Measurements from ENCODE around the gene STOX2. TPM values are rescaled to one million over a fixed set of nuclear protein-coding genes. Genes with fewer than 3 reads are reported as not detected.

The STOX2 gene
- total and polyA plus RNA-seq, 2 of the 8 experiments (the other 6 are each of a cell fraction or from before 2014, with no cell fraction given): 5.5 to 20.0 TPM

DNA sequence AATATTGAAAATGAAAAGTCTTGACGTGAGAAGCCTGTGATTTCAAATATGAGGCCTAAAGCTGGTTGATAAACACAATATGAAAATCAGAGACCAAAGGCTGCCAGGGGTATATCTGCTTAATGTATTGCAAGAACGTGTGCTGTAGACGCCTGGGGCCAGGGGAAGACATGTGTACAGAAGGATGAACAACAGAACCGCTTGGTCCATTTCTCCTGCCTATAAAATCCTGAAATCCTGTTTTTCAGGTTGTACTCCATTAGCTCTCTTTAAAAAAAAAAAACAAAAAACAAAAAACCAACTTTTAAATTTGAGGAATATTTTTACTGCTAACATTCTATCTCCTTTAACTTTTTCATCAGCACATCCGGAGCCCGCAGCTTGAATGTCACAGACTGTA lies 109.2 kb downstream of the STOX2 start:
- WGBS, 2 experiments (ENCODE audit: extremely low coverage in 1 of 2, insufficient coverage in 1 of 2, insufficient read length in 1 of 2, insufficient replicate concordance in 2 of 2, low coverage in 1 of 2, low lambda C conversion rate in 2 of 2, missing lambda C conversion rate in 1 of 2): 88% methylated on average over 6 of the region's 6 CpGs; no CpG with 5 or more reads in 1 of the 2 experiments
- H3K4me3 ChIP-seq (ENCODE audit: extremely low read depth in 1 of 4, insufficient read depth in 2 of 4, low read depth in 3 of 4, low read length in 4 of 4): no peak overlapping the region
- CTCF ChIA-PET (ENCODE audit: partially characterized antibody): interaction anchor here (1.0 kb wide), 1 partner anchor 154 kb away, joined by 3 read pairs; no protein-coding TSS in a partner anchor

More for the DNA sequence above, 109.2 kb downstream of the STOX2 start:
- no peak for DNase-seq (ENCODE audit: low read depth in 1 of 2, low spot score in 2 of 2)
- Histone ChIP-seq H3K56ac (replicated peaks; ENCODE audit: insufficient read length, low read depth, low read length) (no peak overlapping the region), H2BK20ac (ENCODE audit: low read length) (no peak overlapping the region), H2AK5ac (ENCODE audit: low read depth, low read length) (no peak overlapping the region), H4K5ac (ENCODE audit: insufficient read length, low read depth, low read length) (no peak overlapping the region), H3K79me1 (ENCODE audit: low read depth, low read length) (no peaks in the 10 kb centered on the region), H3K4ac (replicated peaks; ENCODE audit: insufficient read length, low read depth, low read length) (no peak overlapping the region), H3K23ac (ENCODE audit: insufficient read length) (no peak overlapping the region), H3K18ac (ENCODE audit: extremely low read depth, low read length) (no peak overlapping the region), H3K14ac (ENCODE audit: insufficient read length) (no peak overlapping the region), H2BK12ac (ENCODE audit: low read depth, low read length) (no peak overlapping the region), H3K9me3 (ENCODE audit: insufficient read depth in 2 of 2, low read depth in 1 of 2, low read length in 1 of 2) (no peaks in the 10 kb centered on the region), H4K20me1 (replicated peaks in 1 of 2; ENCODE audit: control insufficient read depth in 1 of 2, insufficient read depth in 2 of 2, low read length in 2 of 2) (no peaks in the 10 kb centered on the region), H3K79me2 (ENCODE audit: control insufficient read depth in 1 of 2, insufficient read depth in 2 of 2, low read length in 2 of 2) (no peaks in the 10 kb centered on the region), H3K36me3 (ENCODE audit: control insufficient read depth in 2 of 4, insufficient read depth in 4 of 4, low read length in 3 of 4) (no peaks in the 10 kb centered on the region), H2BK120ac (replicated peaks; ENCODE audit: low read depth, low read length) (no peak overlapping the region), H2BK15ac (ENCODE audit: low read length) (no peak overlapping the region), H3K9ac (replicated peaks in 1 of 4; ENCODE audit: extremely low read depth in 1 of 4, low read depth in 3 of 4, low read length in 3 of 4) (no peak overlapping the region), H3K4me1 (replicated peaks in 1 of 4; ENCODE audit: control insufficient read depth in 3 of 4, insufficient read depth in 4 of 4, low read length in 3 of 4) (no peaks in the 10 kb centered on the region), H3K27me3 (replicated peaks in 1 of 4; ENCODE audit: control insufficient read depth in 3 of 4, extremely low read depth in 1 of 4, insufficient read depth in 3 of 4, low read length in 3 of 4) (no peaks in the 10 kb centered on the region), H3K27ac (ENCODE audit: low read depth, low read length) (no peak overlapping the region), H3K4me2 (ENCODE audit: insufficient read depth in 1 of 2, low read depth in 2 of 2, low read length in 2 of 2) (no peak overlapping the region), H3K23me2 (ENCODE audit: low read depth, low read length) (no peaks in the 10 kb centered on the region), H2AFZ (ENCODE audit: low read length) (no peak overlapping the region), H2BK5ac (ENCODE audit: low read depth, low read length) (no peak overlapping the region), H4K91ac (replicated peaks; ENCODE audit: insufficient read length, low read length) (no peak overlapping the region), H4K8ac (ENCODE audit: extremely low read depth, insufficient read depth, low read length) (no peak overlapping the region)
- POLR2A ChIA-PET (ENCODE audit: partially characterized antibody): no interaction called here
- TF ChIP-seq, protein P1, sequence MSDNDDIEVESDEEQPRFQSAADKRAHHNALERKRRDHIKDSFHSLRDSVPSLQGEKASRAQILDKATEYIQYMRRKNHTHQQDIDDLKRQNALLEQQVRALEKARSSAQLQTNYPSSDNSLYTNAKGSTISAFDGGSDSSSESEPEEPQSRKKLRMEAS (IDR thresholded peaks at IDR 0.05): no peak
- no peak for TF ChIP-seq ASH2L (IDR thresholded peaks at IDR 0.05; ENCODE audit: low read length)
- TF ChIP-seq SP4 (IDR thresholded peaks at IDR 0.05; ENCODE audit: low read length): no peak
- no peak for TF ChIP-seq NANOG (IDR thresholded peaks at IDR 0.05; ENCODE audit: insufficient read depth, low read depth, low read length, poor library complexity, severe bottlenecking)
- no peak for TF ChIP-seq SP2 (IDR thresholded peaks at IDR 0.05; ENCODE audit: low read length)
- TF ChIP-seq CREB1 (IDR thresholded peaks at IDR 0.05): no peak
- no peak for TF ChIP-seq BACH1 (IDR thresholded peaks at IDR 0.05; ENCODE audit: low read length)
- FAIRE-seq: no peak
